DMS153 (cell line): ENCODE data around the gene HOXD9.

ENCODE experiments used
- DNase-seq: peaks from one replicate; lab custom pipeline; 2025; lab: John Stamatoyannopoulos, UW

The HOXD9 gene

GRCh38 chr2:176098366-176099158 lies 24.0 kb upstream of the HOXD9 start:
- no peak for DNase-seq

- no peak for DNase-seq
Observed at GRCh38 chr2:176099159-176099727, 23.3 kb upstream of the HOXD9 start.

- no peak for DNase-seq
Observed at GRCh38 chr2:176099728-176100546, 22.6 kb upstream of the HOXD9 start, which contains the start of gene HOXD12. Gene HOXD12 (plus strand): TSS chr2:176099795. CDS start chr2:176099802, 7 bp downstream.

- no peak for DNase-seq
Observed at GRCh38 chr2:176100547-176101140, 21.9 kb upstream of the HOXD9 start.

DNA sequence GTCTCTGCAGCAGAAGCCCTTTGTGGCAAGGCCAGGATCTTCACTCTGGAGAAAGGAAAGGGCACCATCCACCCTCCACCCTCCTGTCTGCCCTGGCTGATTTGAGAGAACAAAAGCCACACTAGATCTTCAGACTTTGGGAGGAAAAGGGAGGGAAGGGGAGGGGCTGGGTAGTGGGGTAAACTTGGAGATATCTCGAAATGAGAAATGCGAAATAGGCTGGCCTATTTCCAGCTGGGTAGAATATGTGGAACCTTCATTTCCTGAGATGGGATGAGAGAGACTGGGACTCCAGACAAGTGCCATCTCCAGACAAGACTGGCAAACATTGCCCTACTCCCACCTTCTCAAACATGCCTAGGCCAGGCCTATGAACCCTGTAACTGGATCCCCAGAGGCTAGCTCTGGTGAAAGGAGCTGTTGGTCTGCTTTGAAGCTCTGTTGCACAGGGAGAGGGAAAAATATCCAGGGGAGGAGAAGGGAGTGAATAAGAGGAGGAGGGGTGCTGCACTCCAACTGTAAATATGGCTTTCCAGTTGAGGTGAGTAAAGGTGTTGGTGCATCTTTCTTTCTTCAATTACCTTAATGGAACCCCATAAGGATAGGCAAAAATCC lies 21.2 kb upstream of the HOXD9 start:
- no peak for DNase-seq

DNA sequence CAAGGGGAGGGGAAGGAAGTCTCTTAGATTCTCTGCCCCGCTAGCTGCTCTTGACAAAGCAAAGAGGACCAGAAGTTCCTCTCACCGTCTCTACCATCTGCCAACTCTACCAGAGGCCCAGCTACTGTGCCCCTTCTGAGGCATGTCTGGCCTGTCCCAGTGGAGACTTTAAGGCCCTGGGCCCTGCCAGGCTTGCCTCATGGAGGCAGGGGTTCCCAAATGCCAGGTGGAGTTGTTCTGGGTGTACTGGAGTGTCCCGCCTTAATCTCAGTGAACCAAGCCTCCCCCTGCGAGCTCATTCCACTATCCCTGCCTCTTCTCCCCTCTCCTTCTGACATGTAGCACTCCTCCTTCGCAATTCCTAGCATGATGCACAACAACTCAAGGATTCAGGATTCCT lies 20.7 kb upstream of the HOXD9 start:
- no peak for DNase-seq

- no peak for DNase-seq
Observed at GRCh38 chr2:176102309-176102866, 20.1 kb upstream of the HOXD9 start.

DNA sequence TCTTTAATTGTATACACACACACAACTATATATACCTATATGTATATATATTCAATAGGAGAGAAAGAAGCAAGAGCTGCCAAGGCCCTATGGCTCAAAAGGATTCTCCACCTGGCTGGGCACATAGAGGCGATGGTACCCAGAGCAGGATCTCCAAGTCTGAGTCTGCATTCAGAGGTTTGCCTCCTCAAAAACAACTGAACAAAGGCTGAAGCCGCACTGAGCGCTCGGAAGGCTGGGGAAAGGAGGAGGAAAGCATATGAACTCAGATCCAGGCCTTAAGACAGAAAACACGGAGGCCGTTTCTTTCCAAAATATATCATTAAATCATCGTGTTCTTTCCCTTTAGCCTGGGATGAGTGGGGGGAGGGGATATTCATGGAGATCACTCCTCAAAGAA lies 19.3 kb upstream of the HOXD9 start:
- DNase-seq: no peak

DNA sequence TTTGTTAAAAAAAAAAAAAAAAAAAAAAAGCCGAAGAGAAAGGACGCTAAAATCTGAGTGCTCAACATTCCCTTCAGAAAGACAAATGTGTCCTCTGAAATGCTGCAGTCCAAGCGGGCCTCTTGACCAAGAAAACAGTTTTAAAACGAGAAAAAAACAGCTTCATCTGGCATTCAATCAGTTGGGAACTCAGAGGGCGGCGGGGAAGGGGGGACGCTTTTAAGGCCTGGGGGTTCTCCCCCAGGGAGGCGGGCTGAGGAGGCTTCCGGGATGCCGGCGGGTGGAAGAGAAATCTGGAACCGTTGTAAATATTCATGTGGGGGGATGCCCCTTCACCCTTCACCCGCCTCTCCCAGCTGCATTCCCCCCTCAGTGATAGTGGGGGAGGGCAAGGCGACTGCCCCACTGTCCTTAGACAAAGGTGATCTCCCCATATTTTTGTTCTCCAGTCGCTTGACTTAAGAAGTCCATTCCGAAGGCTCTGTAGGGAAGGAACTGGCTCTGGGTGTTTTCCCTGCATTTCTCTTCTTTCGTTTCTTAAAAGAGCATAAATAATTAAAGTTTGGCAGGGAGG lies 18.7 kb upstream of the HOXD9 start:
- DNase-seq: no peak

- no peak for DNase-seq
Observed at GRCh38 chr2:176104316-176105077, 18.0 kb upstream of the HOXD9 start.

DNA sequence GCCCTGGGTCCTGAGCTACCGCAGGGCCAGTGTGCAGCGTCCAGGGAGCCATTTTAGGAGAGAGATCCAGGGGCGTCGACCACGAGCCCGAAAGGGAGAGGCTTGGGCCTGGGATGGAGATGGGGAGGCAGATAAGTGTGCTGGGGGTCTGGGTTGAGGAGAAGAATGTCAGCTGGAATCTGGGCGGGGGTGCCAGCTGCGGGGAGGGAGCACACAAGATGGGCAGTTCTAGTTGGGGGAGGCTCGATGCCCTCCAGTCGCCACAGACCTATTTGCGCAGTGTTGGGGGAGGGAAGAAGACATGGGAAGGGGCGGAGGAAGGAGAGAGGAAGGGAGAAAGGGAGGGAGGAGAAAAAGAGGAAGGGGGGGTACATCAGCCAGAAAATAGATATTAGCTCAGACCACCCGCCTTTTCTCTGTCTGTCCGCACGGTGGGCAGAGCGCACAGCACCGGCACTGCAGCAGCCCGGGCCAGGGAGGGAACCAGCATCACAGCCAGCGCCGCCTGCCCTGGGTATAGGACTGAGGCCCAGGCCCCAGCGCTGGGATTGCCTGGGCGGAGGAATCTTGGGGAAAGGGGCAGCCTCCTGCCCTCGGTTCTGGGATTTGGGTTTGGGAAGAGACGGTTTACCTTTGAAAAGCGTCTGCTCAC lies 17.3 kb upstream of the HOXD9 start:
- no peak for DNase-seq

GRCh38 chr2:176105730-176106580 lies 16.6 kb upstream of the HOXD9 start:
- DNase-seq: no peak

- DNase-seq: peak; percentile 91
Observed at GRCh38 chr2:176106581-176107539, 15.7 kb upstream of the HOXD9 start, which contains the start of gene HOXD11. Gene HOXD11 (plus strand): TSS chr2:176107280. CDS start chr2:176107356, 76 bp downstream.

- no peak for DNase-seq
Observed at GRCh38 chr2:176107731-176108181, 14.8 kb upstream of the HOXD9 start.

DNA sequence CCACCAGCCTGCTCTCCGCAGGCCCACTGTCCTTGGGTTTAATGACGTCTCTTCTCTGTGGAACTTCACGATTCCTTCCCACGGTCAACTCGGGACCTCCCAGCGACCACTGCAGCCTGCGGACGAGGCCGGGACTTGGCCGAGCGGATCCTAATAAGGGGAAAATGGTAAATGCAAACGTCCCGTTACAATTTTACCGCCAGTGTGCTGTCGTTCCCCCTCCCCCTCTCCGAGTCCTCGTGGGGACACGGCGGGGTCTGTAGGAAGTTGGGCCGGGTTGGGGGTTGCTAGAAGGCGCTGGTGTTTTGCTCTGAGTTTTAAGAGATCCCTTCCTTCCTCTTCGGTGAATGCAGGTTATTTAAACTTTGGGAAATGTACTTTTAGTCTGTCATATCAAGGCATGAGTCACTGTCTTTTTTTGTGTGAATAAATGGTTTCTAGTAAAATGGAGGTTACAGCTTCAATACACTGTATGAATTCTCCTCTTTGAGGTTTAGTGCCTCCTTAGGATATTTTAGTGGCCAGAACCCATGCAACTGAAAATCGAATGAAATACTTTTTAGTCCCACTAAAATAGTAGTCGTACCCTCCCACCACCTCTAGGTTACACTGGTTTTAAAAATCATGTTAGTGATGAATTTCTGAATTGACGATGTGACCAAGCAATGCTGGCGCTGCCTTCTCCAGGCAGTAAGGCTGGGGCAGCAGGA lies 13.2 kb upstream of the HOXD9 start:
- no peak for DNase-seq

DNA sequence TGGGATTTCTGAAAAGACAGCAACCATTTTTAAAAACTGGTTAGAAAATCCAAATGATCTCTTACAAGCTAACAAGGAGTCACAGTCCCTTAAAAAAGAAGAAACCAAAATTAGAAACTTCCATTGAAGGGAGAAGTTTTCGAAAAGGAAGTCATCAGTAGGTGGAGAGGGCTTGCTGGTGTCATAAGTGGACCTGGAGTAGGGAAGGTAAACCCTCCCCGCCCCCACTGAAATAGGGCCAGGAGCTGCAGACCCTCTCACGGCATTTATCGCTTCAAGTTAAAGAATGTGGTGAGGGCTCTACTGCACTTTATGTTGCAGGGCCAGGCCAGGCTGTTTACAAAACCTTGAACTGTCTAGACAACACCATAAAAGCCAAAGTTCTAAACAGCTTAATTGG lies 12.6 kb upstream of the HOXD9 start:
- DNase-seq: no peak
